GM18870 (cell line): ENCODE data around the gene CHKA.
A peak's percentile ranks its signal among the peaks of the same experiment; 100 is the strongest.

Experiments used
- ATAC-seq: cut with Tn5 transposase; IDR thresholded peaks from one replicate; pipeline ENCODE4 v1.9.1; 2021; ENCODE audit warnings: moderate library complexity; ENCODE audit not compliant: unreplicated experiment

CHKA gene

GRCh38 chr11:68049509-68050370, 71.4 kb downstream of the CHKA start:
- ATAC-seq, result no peak

GRCh38 chr11:68048681-68049508, 72.3 kb downstream of the CHKA start:
- no peak for ATAC-seq

- ATAC-seq, result no peak
Measured at GRCh38 chr11:68047437-68048290, 73.5 kb downstream of the CHKA start.

- ATAC-seq, result no peak
Measured at GRCh38 chr11:68044898-68045351, 76.3 kb downstream of the CHKA start.

GRCh38 chr11:68044145-68044813, 76.9 kb downstream of the CHKA start:
- no peak for ATAC-seq

- no peak for ATAC-seq
Measured at GRCh38 chr11:68043349-68044144, 77.6 kb downstream of the CHKA start.

- ATAC-seq, result no peak
Measured at GRCh38 chr11:68043029-68043348, 78.2 kb downstream of the CHKA start.

- no peak for ATAC-seq
Measured at GRCh38 chr11:68042219-68043028, 78.8 kb downstream of the CHKA start.

GRCh38 chr11:68041617-68042218, 79.5 kb downstream of the CHKA start:
- ATAC-seq, result no peak

GRCh38 chr11:68040957-68041591, 80.1 kb downstream of the CHKA start:
- ATAC-seq, result no peak

GRCh38 chr11:68040101-68040956, 80.9 kb downstream of the CHKA start:
- peak; percentile 50 for ATAC-seq

GRCh38 chr11:68039526-68040086, 81.6 kb downstream of the CHKA start:
- no peak for ATAC-seq

GRCh38 chr11:68038718-68039525, 82.3 kb downstream of the CHKA start, which contains the start of gene TCIRG1:
TCIRG1 (plus strand) TSS chr11:68039025; CDS start chr11:68041272, 2,247 bp downstream.
- no peak for ATAC-seq

GRCh38 chr11:68038226-68038717, 82.9 kb downstream of the CHKA start:
- no peak for ATAC-seq

- ATAC-seq, result no peak
Measured at GRCh38 chr11:68037411-68038225, 83.6 kb downstream of the CHKA start.
